Kidney (tissue), 14 donors: ENCODE measurements around the gene ZAR1. TPM values are rescaled to one million over a fixed set of nuclear protein-coding genes. Genes with fewer than 3 reads are reported as not detected.

Experiments
- DNase-seq, 5 donors: peaks; one replicate each; pipeline ENCODE4 v3.0.0-alpha.2; 2013 to 2020
- FAIRE-seq: peaks from 2 replicates; lab custom pipeline; 2012; peaks lifted over from hg19 to GRCh38; lab: Jason Lieb, UNC
- H3K27ac ChIP-seq, 2 donors: one replicate each; pipeline ENCODE4 v1.7.0; 2013; ENCODE audit warnings: low read depth in 2 of 2, low read length in 2 of 2, inconsistent platforms in 1 of 2
- H3K27me3 ChIP-seq: one replicate; pipeline ENCODE4 v1.7.1; 2013; ENCODE audit warnings: low read length, inconsistent platforms; ENCODE audit not compliant: control insufficient read depth, insufficient read depth
- H3K36me3 ChIP-seq, 3 donors: one replicate each; pipeline versions ENCODE4 v1.7.0 to v1.7.1; 2013; ENCODE audit warnings: low read length in 3 of 3, control low read depth in 1 of 3, inconsistent platforms in 1 of 3; ENCODE audit not compliant: insufficient read depth in 3 of 3, control insufficient read depth in 2 of 3
- H3K4me1 ChIP-seq, 3 donors: one replicate each; pipeline versions ENCODE4 v1.7.0 to v1.7.1; 2013; ENCODE audit warnings: low read length in 3 of 3, inconsistent platforms in 1 of 3, low read depth in 1 of 3; ENCODE audit not compliant: control insufficient read depth in 2 of 3, insufficient read depth in 2 of 3
- H3K4me3 ChIP-seq, 3 donors: one replicate each; pipeline versions ENCODE4 v1.7.0 to v1.8.1; 2013; ENCODE audit warnings: low read length in 3 of 3, control low read depth in 1 of 3, inconsistent platforms in 1 of 3
- H3K9ac ChIP-seq, 3 donors: one replicate each; pipeline versions ENCODE4 v1.7.0 to v1.7.1; 2013; ENCODE audit warnings: low read length in 3 of 3, control low read depth in 1 of 3, inconsistent platforms in 1 of 3
- H3K9me3 ChIP-seq, 3 donors: one replicate each; pipeline versions ENCODE4 v1.7.0 to v1.7.1; 2013; ENCODE audit warnings: low read length in 3 of 3, control low read depth in 1 of 3, inconsistent platforms in 1 of 3; ENCODE audit not compliant: control insufficient read depth in 2 of 3, insufficient read depth in 1 of 3
- CTCF ChIP-seq: IDR thresholded peaks from 3 replicates; pipeline ENCODE4 v1.5.1; 2012; ENCODE audit warnings: mild to moderate bottlenecking, moderate library complexity, borderline replicate concordance; ENCODE audit not compliant: insufficient read depth; ENCODE audit errors: extremely low read depth
- intact Hi-C: fragments of 100-400 bp; cut with DNase I; formaldehyde crosslinking; loops from one replicate; pipeline ENCODE4 v1.11.1; 2022
- polyA plus RNA-seq: library from polyadenylated mRNA; stranded (reverse); fragments of 350-450 nt; fragmentation: Illumina TruSeq; extraction: RNeasy Lipid Tissue Mini Kit (QIAGEN cat#74804); gene quantifications from one replicate; pipeline ENCODE4 v1.2.3, GENCODE V29; 2014; ENCODE audit warnings: low read depth, low replicate concordance; ENCODE audit not compliant: insufficient read depth
- total RNA-seq: library from RNA; stranded (reverse); fragmentation: NEBNext Ultra II Directional; extraction: Animal tissue kit (Norgen Biotek cat#: 25700); gene quantifications from one replicate; pipeline ENCODE4 v1.2.1, GENCODE V29; 2021
- donor health status: control.
- donor health status: control.
- donor health status: control.
- donor health status: control.
- donor health status: control.
- donor health status: DM: yes; HTN: yes; CAD: no.
- donor health status: Normal renal cell carcinoma (clear cell type).

ZAR1 gene
- total and polyA plus RNA-seq, 2 donors from 2014 or later: not detected

GRCh38 chr4:48475770-48476169 lies 14.3 kb upstream of the ZAR1 start:
- no peak overlapping the region for H3K9ac ChIP-seq
- no peaks in the 10 kb centered on the region for H3K36me3 ChIP-seq
- H3K27me3 ChIP-seq: no peaks in the 10 kb centered on the region
- TF ChIP-seq CTCF: no peak
- DNase-seq (no peak), FAIRE-seq (no peak)
- no peaks in the 10 kb centered on the region for H3K4me1 ChIP-seq
- no peaks in the 10 kb centered on the region for H3K9me3 ChIP-seq
- H3K4me3 ChIP-seq: no peak overlapping the region
- intact Hi-C loops: no loop called here
- H3K27ac ChIP-seq: no peak overlapping the region

- DNase-seq (no peak), FAIRE-seq (no peak)
- Histone ChIP-seq H3K9me3 (no peaks in the 10 kb centered on the region), H3K36me3 (no peaks in the 10 kb centered on the region), H3K4me1 (peaks cover 0 to 2% (median 0%) of the 10 kb centered on the region in 3 donors), H3K4me3 (no peak overlapping the region), H3K9ac (no peak overlapping the region), H3K27ac (no peak overlapping the region), H3K27me3 (peaks cover 9% of the 10 kb centered on the region)
- intact Hi-C loops: no loop called here
- TF ChIP-seq CTCF: no peak
Measured at GRCh38 chr4:48478273-48478672, 11.8 kb upstream of the ZAR1 start.

- TF ChIP-seq CTCF: no peak
- Histone ChIP-seq H3K27me3 (peaks cover 31% of the 10 kb centered on the region), H3K36me3 (no peaks in the 10 kb centered on the region), H3K4me1 (peaks cover 0 to 5% (median 0%) of the 10 kb centered on the region in 3 donors), H3K4me3 (no peak overlapping the region), H3K9me3 (no peaks in the 10 kb centered on the region), H3K27ac (no peak overlapping the region), H3K9ac (no peak overlapping the region)
- FAIRE-seq (no peak), DNase-seq (no peak)
- intact Hi-C loops: no loop called here
Measured at GRCh38 chr4:48481581-48481980, 8.5 kb upstream of the ZAR1 start.
